HEK293 (cell line): Measurements from ENCODE around the gene NEK10.

Source experiments
- CTCF ChIA-PET: fragments of 350-600 bp; formaldehyde crosslinking; extraction: SDS; loops from one replicate; lab custom pipeline; 2021; ENCODE audit warnings: antibody characterized with exemption; lab: Yijun Ruan, JAX
- POLR2A ChIA-PET: fragments of 300-600 bp; formaldehyde crosslinking; extraction: SDS; loops from one replicate; lab custom pipeline; 2020; ENCODE audit warnings: antibody characterized with exemption, inconsistent platforms; lab: Yijun Ruan, JAX
- H3K27ac ChIP-seq: fragments of 200-500 bp; sonication (Bioruptor generic); 2 replicates; pipeline ENCODE4 v1.5.1; 2014; ENCODE audit warnings: low read depth, low read length, control low read depth, inconsistent platforms; ENCODE audit errors: extremely low read depth
- H3K36me3 ChIP-seq, 2 experiments: fragments of 200-500 bp in 1 of 2; sonication (Bioruptor generic) in 1 of 2; 1 replicate in 1 of 2; 2 replicates in 1 of 2; pipeline ENCODE4 v1.5.1; 2014 to 2017; ENCODE audit warnings: inconsistent platforms in 2 of 2, low read length in 2 of 2; ENCODE audit not compliant: control insufficient read depth in 2 of 2, insufficient read depth in 1 of 2
- H3K4me1 ChIP-seq: fragments of 200-500 bp; sonication (Bioruptor generic); 2 replicates; pipeline ENCODE4 v1.5.1; 2014; ENCODE audit warnings: mild to moderate bottlenecking, low read length, inconsistent platforms; ENCODE audit not compliant: control insufficient read depth, insufficient read depth
- H3K4me3 ChIP-seq: 2 replicates; pipeline ENCODE4 v1.5.1; 2011; ENCODE audit warnings: low read depth, mild to moderate bottlenecking, control low read depth, low read length, moderate library complexity
- H3K9me3 ChIP-seq: fragments of 200-500 bp; sonication (Bioruptor generic); 2 replicates; pipeline ENCODE4 v1.5.1; 2014; ENCODE audit warnings: low read depth, low read length, inconsistent platforms; ENCODE audit not compliant: control insufficient read depth, insufficient read depth
- HIC1 ChIP-seq: fragments of 450-650 bp; formaldehyde crosslinking; IDR thresholded peaks from 2 replicates; pipeline ENCODE4 v1.5.1; 2016; ENCODE audit warnings: missing biosample characterization, missing genetic modification characterization
- HOXD13 ChIP-seq: sonication (generic); formaldehyde crosslinking; IDR thresholded peaks from 2 replicates; pipeline ENCODE4 v1.8.0; 2022; ENCODE audit warnings: missing genetic modification reagents, borderline replicate concordance
- MEIS1 ChIP-seq: sonication (generic); formaldehyde crosslinking; IDR thresholded peaks from 2 replicates; pipeline ENCODE4 v1.8.1; 2022; ENCODE audit warnings: missing genetic modification reagents, mild to moderate bottlenecking, borderline replicate concordance
- PATZ1 ChIP-seq: fragments of 450-650 bp; formaldehyde crosslinking; IDR thresholded peaks from 2 replicates; pipeline ENCODE4 v1.5.1; 2016; ENCODE audit warnings: missing biosample characterization, missing genetic modification characterization
- REPIN1 ChIP-seq: fragments of 450-650 bp; formaldehyde crosslinking; IDR thresholded peaks from 2 replicates; pipeline ENCODE4 v1.5.1; 2017; ENCODE audit warnings: missing biosample characterization, missing genetic modification characterization, low read depth
- ZBTB6 ChIP-seq: fragments of 450-650 bp; formaldehyde crosslinking; IDR thresholded peaks from 2 replicates; pipeline ENCODE4 v1.5.1; 2017; ENCODE audit warnings: missing biosample characterization, missing genetic modification characterization
- ZEB2 ChIP-seq: fragments of 450-650 bp; formaldehyde crosslinking; IDR thresholded peaks from 2 replicates; pipeline ENCODE4 v1.5.1; 2016; ENCODE audit warnings: missing biosample characterization, missing genetic modification characterization
- ZNF114 ChIP-seq: fragments of 450-650 bp; formaldehyde crosslinking; IDR thresholded peaks from 2 replicates; pipeline ENCODE4 v1.5.0; 2017; ENCODE audit warnings: missing biosample characterization, missing genetic modification characterization
- ZNF175 ChIP-seq: fragments of 450-650 bp; formaldehyde crosslinking; IDR thresholded peaks from 2 replicates; pipeline ENCODE4 v1.5.1; 2016; ENCODE audit warnings: missing biosample characterization, missing genetic modification characterization
- ZNF26 ChIP-seq: fragments of 450-650 bp; formaldehyde crosslinking; IDR thresholded peaks from 2 replicates; pipeline ENCODE4 v1.5.1; 2016; ENCODE audit warnings: missing biosample characterization, missing genetic modification characterization
- ZNF280D ChIP-seq: fragments of 450-650 bp; formaldehyde crosslinking; IDR thresholded peaks from 2 replicates; pipeline ENCODE4 v1.5.1; 2016; ENCODE audit warnings: missing biosample characterization, missing genetic modification characterization
- ZNF366 ChIP-seq: fragments of 450-650 bp; formaldehyde crosslinking; conservative IDR thresholded peaks from 2 replicates; pipeline ENCODE4 v1.5.1; 2016; ENCODE audit warnings: missing biosample characterization, missing genetic modification characterization
- ZNF37A ChIP-seq: fragments of 450-650 bp; IDR thresholded peaks from 2 replicates; pipeline ENCODE4 v1.5.1; 2018; ENCODE audit warnings: missing biosample characterization, missing genetic modification characterization
- ZNF513 ChIP-seq: fragments of 450-650 bp; IDR thresholded peaks from 2 replicates; pipeline ENCODE4 v1.5.1; 2018; ENCODE audit warnings: missing biosample characterization, missing genetic modification characterization
- ZNF623 ChIP-seq: fragments of 450-650 bp; formaldehyde crosslinking; IDR thresholded peaks from 2 replicates; pipeline ENCODE4 v1.5.1; 2016; ENCODE audit warnings: missing biosample characterization, missing genetic modification characterization
- ZNF792 ChIP-seq: fragments of 450-650 bp; formaldehyde crosslinking; IDR thresholded peaks from 2 replicates; pipeline ENCODE4 v1.5.1; 2016; ENCODE audit warnings: missing biosample characterization, missing genetic modification characterization
- ZSCAN16 ChIP-seq: fragments of 450-650 bp; formaldehyde crosslinking; IDR thresholded peaks from 2 replicates; pipeline ENCODE4 v1.5.1; 2016; ENCODE audit warnings: missing biosample characterization, missing genetic modification characterization
- ZSCAN4 ChIP-seq: fragments of 450-650 bp; formaldehyde crosslinking; IDR thresholded peaks from 2 replicates; pipeline ENCODE4 v1.5.1; 2017; ENCODE audit warnings: missing biosample characterization, missing genetic modification characterization

Gene NEK10

GRCh38 chr3:27323087-27323570 lies 46.1 kb downstream of the NEK10 start:
- TF ChIP-seq HOXD13 = no peak
- TF ChIP-seq MEIS1 (CRISPR knock-in tag) = no peak
- TF ChIP-seq HIC1 (tag by site-specific recombination) = no peak
- no peak for TF ChIP-seq REPIN1 (tag by site-specific recombination)
- no peak for TF ChIP-seq ZNF366 (tag by site-specific recombination)
- no peak for TF ChIP-seq ZNF792
- TF ChIP-seq ZNF623 (tag by site-specific recombination) = no peak
- TF ChIP-seq ZNF26 = no peak
- no peak for TF ChIP-seq ZNF513 (tag by site-specific recombination)
- TF ChIP-seq ZSCAN16 (tag by site-specific recombination) = no peak
- no peak for TF ChIP-seq ZNF175
- TF ChIP-seq ZSCAN4 = no peak
- no peak for TF ChIP-seq ZNF114
- TF ChIP-seq PATZ1 (tag by site-specific recombination) = no peak
- TF ChIP-seq ZEB2 (tag by site-specific recombination) = no peak
- no peak for TF ChIP-seq ZNF37A (tag by site-specific recombination)
- TF ChIP-seq ZNF280D (tag by site-specific recombination) = no peak
- no peak for TF ChIP-seq ZBTB6 (tag by site-specific recombination)
- POLR2A ChIA-PET = no interaction called here
- Histone ChIP-seq H3K36me3 (no peaks in the 10 kb centered on the region), H3K27ac (no peak overlapping the region), H3K4me3 (no peak overlapping the region), H3K4me1 (no peaks in the 10 kb centered on the region), H3K9me3 (no peaks in the 10 kb centered on the region)
- CTCF ChIA-PET = no interaction called here
